Mucosa of descending colon (tissue), 3 donors: ENCODE measurements around the gene KIAA0232. TPM values are rescaled to one million over a fixed set of nuclear protein-coding genes. Genes with fewer than 3 reads are reported as not detected.

Source experiments
- ATAC-seq: fragments of 200-7000 bp; cut with Tn5 transposase; one replicate; pipeline ENCODE4 v1.9.1; 2020; ENCODE audit warnings: mild to moderate bottlenecking, moderate library complexity
- DNase-seq, 3 donors: peaks; one replicate each; pipeline ENCODE4 v3.0.0-alpha.2; 2020
- H3K36me3 ChIP-seq: fragments of 200-600 bp; one replicate; pipeline ENCODE4 v1.8.0; 2021; ENCODE audit warnings: low read depth, mild to moderate bottlenecking
- H3K4me1 ChIP-seq: fragments of 200-600 bp; one replicate; pipeline ENCODE4 v1.8.0; 2021; ENCODE audit warnings: low read depth, mild to moderate bottlenecking
- H3K4me3 ChIP-seq: fragments of 200-600 bp; one replicate; pipeline ENCODE4 v1.8.0; 2021; ENCODE audit warnings: mild to moderate bottlenecking
- H3K9me3 ChIP-seq: fragments of 200-600 bp; one replicate; pipeline ENCODE4 v1.8.0; 2021; ENCODE audit warnings: mild to moderate bottlenecking
- CTCF ChIP-seq: fragments of 200-600 bp; IDR thresholded peaks from one replicate; pipeline ENCODE4 v1.8.0; 2022; ENCODE audit warnings: antibody characterized with exemption, mild to moderate bottlenecking
- intact Hi-C, 2 donors: fragments of 100-400 bp; cut with DNase I in 1 of 2; cut with micrococcal nuclease in 1 of 2; formaldehyde crosslinking; loops; one replicate each; pipeline versions ENCODE4 v1.11.0 to v1.11.1; 2022; cut with DNase I, micrococcal nuclease
- total RNA-seq, 3 donors: library from RNA; stranded (reverse); fragmentation: NEBNext Ultra II Directional in 2 of 3; extraction: Animal tissue kit (Norgen Biotek cat#: 25700) in 2 of 3; gene quantifications; one replicate each; pipeline versions ENCODE4 v1.2.1 to v1.2.4, GENCODE V29; 2021 to 2023
- donor health status: DM: no; HTN: no; CAD: no; lungs with moderate emphysema.
- donor health status: DM: no; HTN: no; CAD: no.
- donor health status: DM: no; HTN: yes; CAD: no.

KIAA0232 gene
- total RNA-seq, 3 donors from 2014 or later: 31.5 to 47.4 (median 46.6) TPM

DNA sequence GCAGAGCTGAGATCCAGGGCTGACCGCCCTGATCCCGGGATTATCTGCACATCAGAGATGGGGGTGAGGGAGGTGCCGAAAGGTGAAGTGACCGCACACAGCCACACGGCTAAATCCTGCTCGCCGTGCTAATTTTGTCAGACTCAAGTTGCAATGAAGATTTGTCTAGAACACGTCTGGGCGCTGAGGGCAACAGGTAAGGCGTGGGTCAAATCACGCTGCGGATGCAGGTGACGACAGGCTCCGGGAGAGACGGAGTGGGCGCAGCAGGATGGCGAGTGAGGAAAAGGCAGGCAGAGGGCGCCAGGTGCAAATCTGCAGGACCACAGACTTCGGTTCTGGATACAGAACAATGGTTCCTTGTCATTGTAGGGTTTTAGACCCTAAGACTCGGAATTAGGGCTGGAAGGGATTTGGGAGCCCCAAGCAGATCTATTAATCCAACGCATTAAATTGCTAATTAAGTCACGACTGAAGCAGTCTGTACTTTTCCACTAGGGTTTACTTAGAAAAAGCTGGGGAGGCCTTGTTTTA, 125.2 kb downstream of the KIAA0232 start:
- intact Hi-C loops: loop anchor here in 1 of 2 donors (10.0 kb wide), 1 partner anchor 77 kb away; no protein-coding TSS in a partner anchor
- peak; percentile 15 for ATAC-seq

GRCh38 chr4:6908432-6909112, 126.0 kb downstream of the KIAA0232 start:
- peak in 1 of 3 donors; percentile 54 for DNase-seq
- Histone ChIP-seq H3K4me1 (peaks cover 19% of the 10 kb centered on the region), H3K4me3 (peak overlapping the region; percentile 74), H3K36me3 (no peaks in the 10 kb centered on the region), H3K9me3 (no peaks in the 10 kb centered on the region)
- intact Hi-C loops: loop anchor here in 1 of 2 donors (10.0 kb wide), 1 partner anchor 76 kb away; no protein-coding TSS in a partner anchor
- no peak for TF ChIP-seq CTCF
- no peak for ATAC-seq

More for the DNA sequence above, 125.2 kb downstream of the KIAA0232 start:
- H3K36me3 ChIP-seq: no peaks in the 10 kb centered on the region
- H3K4me3 ChIP-seq: no peak overlapping the region
- no peaks in the 10 kb centered on the region for H3K9me3 ChIP-seq
- peak; percentile 72 to 79 (median 79) for DNase-seq
- peak; percentile 50 for TF ChIP-seq CTCF
- H3K4me1 ChIP-seq: peaks cover 19% of the 10 kb centered on the region

GRCh38 chr4:6909113-6909969, 126.8 kb downstream of the KIAA0232 start, which contains the start of gene TBC1D14:
TBC1D14 (plus strand) TSS chr4:6909826; CDS start chr4:6923390, 13,564 bp downstream.
- intact Hi-C loops: loop anchor here in 1 of 2 donors (10.0 kb wide), 1 partner anchor 75 kb away; no protein-coding TSS in a partner anchor
- TF ChIP-seq CTCF: peak; percentile 13

DNA sequence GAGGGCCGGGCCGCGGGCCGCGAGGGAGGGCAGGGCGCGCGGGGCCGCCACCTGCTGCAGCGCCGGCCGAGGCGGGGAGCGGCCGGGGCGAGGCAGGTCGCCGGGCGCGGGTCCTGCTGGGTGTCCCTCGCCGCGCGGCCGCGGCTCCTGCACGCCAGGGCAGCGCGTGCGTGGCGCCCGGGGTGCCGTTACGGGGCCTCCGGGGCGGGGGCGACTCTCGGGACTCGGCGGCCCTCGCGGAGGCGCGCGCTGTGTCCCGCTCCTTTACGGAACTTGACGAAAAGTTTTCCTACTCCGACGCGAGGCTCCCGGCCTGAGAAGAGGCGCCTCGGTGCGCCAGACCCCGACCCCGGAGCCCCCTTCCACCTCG, 127.4 kb downstream of the KIAA0232 start:
- peaks cover 24% of the 10 kb centered on the region for H3K4me1 ChIP-seq
- no peaks in the 10 kb centered on the region for H3K9me3 ChIP-seq
- peak overlapping the region; percentile 74 for H3K4me3 ChIP-seq
- H3K36me3 ChIP-seq: no peaks in the 10 kb centered on the region
- ATAC-seq: peak; percentile 49
- intact Hi-C loops: loop anchor here (10.0 kb wide), 2 partner anchors 65 to 75 kb away; no protein-coding TSS in a partner anchor
- TF ChIP-seq CTCF: no peak
- peak in 2 of 3 donors; percentile 70 to 76 for DNase-seq

More at GRCh38 chr4:6909113-6909969, 126.8 kb downstream of the KIAA0232 start, which contains the start of gene TBC1D14:
- Histone ChIP-seq H3K36me3 (no peaks in the 10 kb centered on the region), H3K4me3 (peak within 1 kb of the TSS; percentile 74), H3K9me3 (no peaks in the 10 kb centered on the region), H3K4me1 (peaks cover 22% of the 10 kb centered on the region)
- DNase-seq (peak; percentile 88 to 93 (median 91)), ATAC-seq (peak; percentile 94)

DNA sequence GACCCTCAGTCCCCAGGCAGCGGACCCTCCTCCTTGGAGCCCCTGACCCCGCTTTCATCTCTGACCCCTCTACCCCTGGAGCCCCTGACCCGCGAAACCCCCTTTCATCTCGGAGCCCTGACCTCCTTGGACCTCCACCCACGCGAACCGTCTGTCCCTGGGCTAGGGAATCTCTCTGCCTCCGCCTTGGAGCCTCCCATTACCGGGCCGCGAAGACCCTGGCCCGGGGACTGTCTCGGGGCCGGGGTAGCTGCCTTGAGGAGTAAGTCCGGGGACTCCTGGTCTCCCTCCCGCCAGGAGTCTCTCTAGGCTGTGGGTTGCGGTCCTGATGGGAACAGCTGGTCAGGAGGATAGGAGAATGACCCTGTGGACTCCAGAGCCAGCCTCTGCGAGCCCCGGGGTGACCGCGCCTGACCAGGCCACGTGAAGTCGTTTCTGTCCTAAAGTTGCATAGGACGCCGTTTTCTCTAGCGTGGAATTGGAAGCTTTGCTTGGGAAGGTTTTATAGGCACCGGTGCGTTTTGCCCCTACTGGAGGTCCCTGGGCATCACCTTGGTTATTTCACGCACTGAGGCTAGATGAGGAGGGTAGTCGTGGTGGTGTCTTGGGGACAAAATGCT, 127.9 kb downstream of the KIAA0232 start:
- Histone ChIP-seq H3K4me3 (peak overlapping the region; percentile 74), H3K36me3 (no peaks in the 10 kb centered on the region), H3K4me1 (peaks cover 29% of the 10 kb centered on the region), H3K9me3 (no peaks in the 10 kb centered on the region)
- DNase-seq (peak in 2 of 3 donors; percentile 62 to 64), ATAC-seq (peak; percentile 10)
- TF ChIP-seq CTCF: no peak
- intact Hi-C loops: loop anchor here in 1 of 2 donors (10.0 kb wide), 1 partner anchor 64 kb away; no protein-coding TSS in a partner anchor
